ENCODE data around the gene DIDO1. TPM values are rescaled to one million over a fixed set of nuclear protein-coding genes. Genes with fewer than 3 reads are reported as not detected.

The DIDO1 gene
- total RNA-seq, 2 donors from 2014 or later: 53.5 to 68.3 TPM

GRCh38 chr20:62968378-62969178 lies 42.3 kb upstream of the DIDO1 start:
- DNase-seq: no peak
- Histone ChIP-seq H3K4me3 (ENCODE audit: low read length) (no peak overlapping the region), H3K9me3 (ENCODE audit: control insufficient read depth, low read length) (no peaks in the 10 kb centered on the region), H3K4me1 (ENCODE audit: control insufficient read depth, insufficient read depth, low read length) (no peaks in the 10 kb centered on the region), H3K9ac (ENCODE audit: extremely low read depth, low read length, poor library complexity, severe bottlenecking) (no peak overlapping the region), H3K27me3 (ENCODE audit: control insufficient read depth, insufficient read depth, low read length, poor library complexity, severe bottlenecking) (peaks cover 24% of the 10 kb centered on the region), H3K36me3 (ENCODE audit: control insufficient read depth, insufficient read depth, low read length) (no peaks in the 10 kb centered on the region), H3K27ac (ENCODE audit: low read depth, low read length) (no peak overlapping the region)
- Mint-ChIP-seq H3K27me3 (ENCODE audit: insufficient read depth) (peaks cover 19% of the 10 kb centered on the region), H3K9me3 (no peaks in the 10 kb centered on the region), H3K36me3 (ENCODE audit: low read depth) (no peaks in the 10 kb centered on the region), H3K4me1 (no peaks in the 10 kb centered on the region), H3K27ac (no peak overlapping the region), H3K4me3 (no peak overlapping the region)
- 85 to 92% methylated on average over 10 to 21 of the region's 21 CpGs for whole genome bisulfite sequencing, 2 experiments (ENCODE audit: insufficient coverage in 1 of 2, insufficient read length in 1 of 2)
- no peak for TF ChIP-seq CTCF (conservative IDR thresholded peaks at IDR 0.05)

- H3K9me3 ChIP-seq (ENCODE audit: control insufficient read depth, low read length): no peaks in the 10 kb centered on the region
- H3K27me3 ChIP-seq (ENCODE audit: control insufficient read depth, insufficient read depth, low read length, poor library complexity, severe bottlenecking): peaks cover 16% of the 10 kb centered on the region
- 90 to 93% methylated on average over 15 to 27 of the region's 27 CpGs for WGBS, 2 experiments (ENCODE audit: insufficient coverage in 1 of 2, insufficient read length in 1 of 2)
- Mint-ChIP-seq H3K27ac (no peak overlapping the region), H3K27me3 (ENCODE audit: insufficient read depth) (peaks cover 11% of the 10 kb centered on the region), H3K4me1 (no peaks in the 10 kb centered on the region), H3K4me3 (no peak overlapping the region), H3K36me3 (ENCODE audit: low read depth) (no peaks in the 10 kb centered on the region), H3K9me3 (no peaks in the 10 kb centered on the region)
- H3K27ac ChIP-seq (ENCODE audit: low read depth, low read length): no peak overlapping the region
- no peak for DNase-seq
- H3K4me3 ChIP-seq (ENCODE audit: low read length): no peak overlapping the region
- TF ChIP-seq CTCF (conservative IDR thresholded peaks at IDR 0.05): no peak
- H3K9ac ChIP-seq (ENCODE audit: extremely low read depth, low read length, poor library complexity, severe bottlenecking): no peak overlapping the region
- H3K4me1 ChIP-seq (ENCODE audit: control insufficient read depth, insufficient read depth, low read length): no peaks in the 10 kb centered on the region
- H3K36me3 ChIP-seq (ENCODE audit: control insufficient read depth, insufficient read depth, low read length): no peaks in the 10 kb centered on the region
These were observed 41.5 kb upstream of the DIDO1 start for GRCh38 chr20:62967628-62968351.

DNA sequence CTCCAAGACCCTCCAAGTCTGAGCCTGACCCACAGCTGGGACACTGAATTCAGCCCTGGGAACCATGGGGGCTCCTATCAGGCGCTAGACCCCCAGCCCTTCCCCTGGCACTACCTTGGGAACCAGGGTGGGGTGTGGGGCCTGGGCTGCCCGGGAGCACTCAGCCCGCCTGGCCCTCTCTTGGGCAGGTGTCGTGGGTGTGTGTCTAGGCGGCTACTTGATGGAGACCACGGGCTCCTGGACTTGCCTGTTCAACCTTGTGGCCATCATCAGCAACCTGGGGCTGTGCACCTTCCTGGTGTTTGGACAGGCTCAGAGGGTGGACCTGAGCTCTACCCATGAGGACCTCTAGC lies 40.8 kb upstream of the DIDO1 start:
- WGBS, 2 experiments (ENCODE audit: insufficient coverage in 1 of 2, insufficient read length in 1 of 2): 88% methylated on average over 6 of the region's 6 CpGs; no CpG with 5 or more reads in 1 of the 2 experiments
- Mint-ChIP-seq H3K27me3 (ENCODE audit: insufficient read depth) (peaks cover 5% of the 10 kb centered on the region), H3K36me3 (ENCODE audit: low read depth) (no peaks in the 10 kb centered on the region), H3K27ac (no peak overlapping the region), H3K9me3 (no peaks in the 10 kb centered on the region), H3K4me1 (no peaks in the 10 kb centered on the region), H3K4me3 (no peak overlapping the region)
- Histone ChIP-seq H3K4me3 (ENCODE audit: low read length) (no peak overlapping the region), H3K36me3 (ENCODE audit: control insufficient read depth, insufficient read depth, low read length) (no peaks in the 10 kb centered on the region), H3K9ac (ENCODE audit: extremely low read depth, low read length, poor library complexity, severe bottlenecking) (no peak overlapping the region), H3K27ac (ENCODE audit: low read depth, low read length) (no peak overlapping the region), H3K9me3 (ENCODE audit: control insufficient read depth, low read length) (no peaks in the 10 kb centered on the region), H3K4me1 (ENCODE audit: control insufficient read depth, insufficient read depth, low read length) (no peaks in the 10 kb centered on the region), H3K27me3 (ENCODE audit: control insufficient read depth, insufficient read depth, low read length, poor library complexity, severe bottlenecking) (peaks cover 10% of the 10 kb centered on the region)
- DNase-seq: no peak
- TF ChIP-seq CTCF (conservative IDR thresholded peaks at IDR 0.05): no peak
